OCI-LY7 (cell line): ENCODE results near the gene NXPH3. TPM values are rescaled to one million over a fixed set of nuclear protein-coding genes. Genes with fewer than 3 reads are reported as not detected.

Experiments used
- BruUV-seq: library from RNA; stranded (reverse); fragments of 400-500 nt; replicated peaks from 2 replicates; lab custom pipeline; 2021; lab: Mats Ljungman, UMichigan
- CTCF ChIA-PET: fragments of 300-600 bp; sonication (Branson Sonifier 250); formaldehyde crosslinking; loops from one replicate; lab custom pipeline; 2022; ENCODE audit warnings: antibody characterized with exemption; ENCODE audit not compliant: unreplicated experiment; lab: Charles Lee
- POLR2A ChIA-PET: fragments of 300-600 bp; sonication (Branson Sonifier 250); formaldehyde crosslinking; loops from one replicate; lab custom pipeline; 2022; ENCODE audit warnings: antibody characterized with exemption; lab: Charles Lee
- DNase-seq: peaks from one replicate; pipeline ENCODE4 v3.0.0-alpha.2; 2015; ENCODE audit warnings: low spot score
- H2AFZ ChIP-seq: fragments of 200-600 bp; sonication (generic), shearing (Covaris generic); 2 replicates; pipeline ENCODE4 v1.6.1; 2014; ENCODE audit warnings: mild to moderate bottlenecking, antibody characterized with exemption, low read length, moderate library complexity
- H3K27ac ChIP-seq: fragments of 200-600 bp; sonication (generic); 2 replicates; pipeline ENCODE4 v1.5.1; 2014; ENCODE audit warnings: mixed run types, low read depth, mild to moderate bottlenecking, moderate library complexity, low read length, inconsistent platforms; ENCODE audit not compliant: poor library complexity, severe bottlenecking
- H3K36me3 ChIP-seq: fragments of 200-600 bp; sonication (generic); 2 replicates; pipeline ENCODE4 v1.6.1; 2014; ENCODE audit warnings: mild to moderate bottlenecking, antibody characterized with exemption, low read length, moderate library complexity, mixed read lengths; ENCODE audit not compliant: insufficient read depth
- H3K4me1 ChIP-seq: fragments of 200-600 bp; sonication (generic); 2 replicates; pipeline ENCODE4 v1.5.1; 2014; ENCODE audit warnings: mild to moderate bottlenecking, low read length; ENCODE audit not compliant: insufficient read depth, poor library complexity, severe bottlenecking
- H3K4me2 ChIP-seq: fragments of 200-600 bp; sonication (generic); 2 replicates; pipeline ENCODE4 v1.6.1; 2014; ENCODE audit warnings: mild to moderate bottlenecking, low read length
- H3K4me3 ChIP-seq: fragments of 200-600 bp; sonication (generic); 2 replicates; pipeline ENCODE4 v1.5.1; 2014; ENCODE audit warnings: mild to moderate bottlenecking, low read depth, low read length; ENCODE audit not compliant: poor library complexity, severe bottlenecking
- H3K79me2 ChIP-seq: fragments of 200-600 bp; sonication (generic); 2 replicates; pipeline ENCODE4 v1.6.1; 2016; ENCODE audit warnings: low read depth, mild to moderate bottlenecking, low read length, moderate library complexity, mixed read lengths; ENCODE audit not compliant: insufficient read depth
- H3K9me2 ChIP-seq: fragments of 200-600 bp; sonication (generic); 2 replicates; pipeline ENCODE4 v1.6.1; 2016; ENCODE audit warnings: mild to moderate bottlenecking, low read length, mixed read lengths; ENCODE audit not compliant: insufficient read depth
- H3K9me3 ChIP-seq: fragments of 200-600 bp; sonication (generic); 2 replicates; pipeline ENCODE4 v1.6.1; 2014; ENCODE audit warnings: mild to moderate bottlenecking, mixed run types, low read length, mixed read lengths
- H4K20me1 ChIP-seq: fragments of 200-600 bp; sonication (generic); 2 replicates; pipeline ENCODE4 v1.6.1; 2014; ENCODE audit warnings: mild to moderate bottlenecking, antibody characterized with exemption, low read length, moderate library complexity, mixed read lengths; ENCODE audit not compliant: insufficient read depth
- CTCF ChIP-seq: fragments of 200-600 bp; sonication (generic); conservative IDR thresholded peaks from 2 replicates; pipeline ENCODE4 v1.5.1; 2014; ENCODE audit warnings: mild to moderate bottlenecking, antibody characterized with exemption, low read length, moderate library complexity, mixed read lengths
- EZH2phosphoT487 ChIP-seq: fragments of 200-600 bp; sonication (generic); IDR thresholded peaks from 2 replicates; pipeline ENCODE4 v1.6.1; 2018; ENCODE audit warnings: low read depth, borderline replicate concordance, mild to moderate bottlenecking, mixed run types, antibody characterized with exemption, low read length, moderate library complexity, mixed read lengths
- intact Hi-C: fragments of 100-400 bp; cut with micrococcal nuclease; formaldehyde crosslinking; loops from one replicate; pipeline ENCODE4 v1.10.0; 2022; ENCODE audit not compliant: unreplicated experiment
- total RNA-seq, 2 experiments: library from RNA; depleted of rRNA in 1 of 2; stranded (reverse); fragments of >200 nt in 1 of 2; shearing (Covaris generic) in 1 of 2; gene quantifications; 2 replicates each; pipeline ENCODE4 v1.2.3, GENCODE V29; 2014 to 2022

The NXPH3 gene
- total RNA-seq, 2 experiments from 2014 or later, result not detected

GRCh38 chr17:49592263-49592662 is 16.6 kb downstream of the NXPH3 start:
- Histone ChIP-seq H3K4me1 (no peaks in the 10 kb centered on the region), H2AFZ (no peak overlapping the region), H4K20me1 (no peaks in the 10 kb centered on the region), H3K9me2 (no peaks in the 10 kb centered on the region), H3K36me3 (peaks cover 24% of the 10 kb centered on the region), H3K79me2 (no peaks in the 10 kb centered on the region), H3K4me3 (no peak overlapping the region), H3K4me2 (no peak overlapping the region), H3K27ac (no peak overlapping the region), H3K9me3 (no peaks in the 10 kb centered on the region)
- no TSS peak for BruUV-seq
- no peak for TF ChIP-seq CTCF
- TF ChIP-seq EZH2phosphoT487, result no peak
- POLR2A ChIA-PET, result no interaction called here
- no peak for DNase-seq
- intact Hi-C loops, result no loop called here
- CTCF ChIA-PET, result no interaction called here

- Histone ChIP-seq H3K9me3 (no peaks in the 10 kb centered on the region), H4K20me1 (no peaks in the 10 kb centered on the region), H3K4me2 (no peak overlapping the region), H3K4me3 (no peak overlapping the region), H3K79me2 (no peaks in the 10 kb centered on the region), H3K9me2 (no peaks in the 10 kb centered on the region), H3K27ac (no peak overlapping the region), H3K36me3 (peaks cover 53% of the 10 kb centered on the region), H2AFZ (no peak overlapping the region), H3K4me1 (no peaks in the 10 kb centered on the region)
- intact Hi-C loops, result no loop called here
- ChIA-PET CTCF (no interaction called here), POLR2A (interaction anchor here (0.9 to 1.4 kb wide), 2 partner anchors 8 to 19 kb away, joined by 3 to 7 read pairs; no protein-coding TSS in a partner anchor)
- TF ChIP-seq CTCF (no peak), EZH2phosphoT487 (no peak)
- DNase-seq, result no peak
- no TSS peak for BruUV-seq
Observed at GRCh38 chr17:49595328-49595727, 19.7 kb downstream of the NXPH3 start.

GRCh38 chr17:49595980-49596379 is 20.3 kb downstream of the NXPH3 start:
- Histone ChIP-seq H3K36me3 (peaks cover 60% of the 10 kb centered on the region), H3K27ac (no peak overlapping the region), H3K9me3 (no peaks in the 10 kb centered on the region), H3K4me1 (no peaks in the 10 kb centered on the region), H3K9me2 (no peaks in the 10 kb centered on the region), H2AFZ (no peak overlapping the region), H3K4me2 (no peak overlapping the region), H3K4me3 (no peak overlapping the region), H3K79me2 (no peaks in the 10 kb centered on the region), H4K20me1 (no peaks in the 10 kb centered on the region)
- no peak for DNase-seq
- ChIA-PET CTCF (no interaction called here), POLR2A (interaction anchor here (0.9 kb wide), 1 partner anchor 18 kb away, joined by 7 read pairs; no protein-coding TSS in a partner anchor)
- TF ChIP-seq CTCF (no peak), EZH2phosphoT487 (no peak)
- intact Hi-C loops, result no loop called here
- no TSS peak for BruUV-seq
